ENCODE data around the gene ATP8A2.

The ATP8A2 gene

GRCh38 chr13:25384758-25385410, 13.1 kb downstream of the ATP8A2 start:
- no peak for DNase-seq (ENCODE audit: low read depth)

GRCh38 chr13:25391932-25392331, 20.2 kb downstream of the ATP8A2 start:
- no peak for DNase-seq (ENCODE audit: low read depth)

- DNase-seq (ENCODE audit: low read depth), result no peak
Measured at GRCh38 chr13:25394402-25395060, 22.8 kb downstream of the ATP8A2 start.

- no peak for DNase-seq (ENCODE audit: low read depth)
Measured at GRCh38 chr13:25397763-25398162, 26.0 kb downstream of the ATP8A2 start.

- DNase-seq (ENCODE audit: low read depth), result no peak
Measured at GRCh38 chr13:25400925-25401324, 29.2 kb downstream of the ATP8A2 start.

- DNase-seq (ENCODE audit: low read depth), result no peak
Measured at GRCh38 chr13:25401958-25402357, 30.2 kb downstream of the ATP8A2 start.

GRCh38 chr13:25406377-25406776, 34.6 kb downstream of the ATP8A2 start:
- DNase-seq (ENCODE audit: low read depth), result no peak

GRCh38 chr13:25409938-25410337, 38.2 kb downstream of the ATP8A2 start:
- no peak for DNase-seq (ENCODE audit: low read depth)

- no peak for DNase-seq (ENCODE audit: low read depth)
Measured at GRCh38 chr13:25415241-25415640, 43.5 kb downstream of the ATP8A2 start.

- no peak for DNase-seq (ENCODE audit: low read depth)
Measured at GRCh38 chr13:25417535-25417934, 45.8 kb downstream of the ATP8A2 start.

GRCh38 chr13:25420161-25420560, 48.4 kb downstream of the ATP8A2 start:
- DNase-seq (ENCODE audit: low read depth), result no peak

GRCh38 chr13:25421612-25422011, 49.8 kb downstream of the ATP8A2 start:
- no peak for DNase-seq (ENCODE audit: low read depth)

- no peak for DNase-seq (ENCODE audit: low read depth)
Measured at GRCh38 chr13:25422153-25422552, 50.4 kb downstream of the ATP8A2 start.

GRCh38 chr13:25423831-25424230, 52.1 kb downstream of the ATP8A2 start:
- no peak for DNase-seq (ENCODE audit: low read depth)

- no peak for DNase-seq (ENCODE audit: low read depth)
Measured at GRCh38 chr13:25429466-25429865, 57.7 kb downstream of the ATP8A2 start.

- no peak for DNase-seq (ENCODE audit: low read depth)
Measured at GRCh38 chr13:25432691-25433090, 60.9 kb downstream of the ATP8A2 start.

- DNase-seq (ENCODE audit: low read depth), result no peak
Measured at GRCh38 chr13:25440061-25440460, 68.3 kb downstream of the ATP8A2 start.

- DNase-seq (ENCODE audit: low read depth), result no peak
Measured at GRCh38 chr13:25446261-25446660, 74.5 kb downstream of the ATP8A2 start.

- DNase-seq (ENCODE audit: low read depth), result no peak
Measured at GRCh38 chr13:25447396-25447795, 75.6 kb downstream of the ATP8A2 start.

- DNase-seq (ENCODE audit: low read depth), result no peak
Measured at GRCh38 chr13:25453850-25454365, 82.1 kb downstream of the ATP8A2 start.

- no peak for DNase-seq (ENCODE audit: low read depth)
Measured at GRCh38 chr13:25455146-25455545, 83.4 kb downstream of the ATP8A2 start.

GRCh38 chr13:25457566-25457965, 85.8 kb downstream of the ATP8A2 start:
- DNase-seq (ENCODE audit: low read depth), result no peak

- no peak for DNase-seq (ENCODE audit: low read depth)
Measured at GRCh38 chr13:25462301-25463125, 90.7 kb downstream of the ATP8A2 start.

Data from stromal cell of bone marrow (primary cell).